Dendritic cell treated with granulocyte-macrophage colony-stimulating factor and Interleukin-4, amounts not matched to agents 40 ng/mL and 50 ng/mL, for 4 days (primary cell): ENCODE results near the gene GJC2.

Experiments
- H3K27ac Mint-ChIP-seq: one replicate; pipeline ENCODE4 v1.8.0; 2022; ENCODE audit warnings: mild to moderate bottlenecking, mixed read lengths
- H3K27me3 Mint-ChIP-seq: one replicate; pipeline ENCODE4 v1.8.0; 2022; ENCODE audit warnings: mild to moderate bottlenecking, mixed read lengths
- H3K36me3 Mint-ChIP-seq: one replicate; pipeline ENCODE4 v1.8.0; 2022; ENCODE audit warnings: low read depth, mixed read lengths
- H3K4me1 Mint-ChIP-seq: one replicate; pipeline ENCODE4 v1.8.0; 2022; ENCODE audit warnings: low read depth, mixed read lengths
- H3K4me3 Mint-ChIP-seq: one replicate; pipeline ENCODE4 v1.8.0; 2022; ENCODE audit warnings: mild to moderate bottlenecking, moderate library complexity, mixed read lengths
- H3K9me3 Mint-ChIP-seq: one replicate; pipeline ENCODE4 v1.8.0; 2022; ENCODE audit warnings: mixed read lengths
- intact Hi-C: fragments of 100-400 bp; cut with micrococcal nuclease; formaldehyde crosslinking; loops from one replicate; pipeline ENCODE4 v1.15.0; 2022

Gene GJC2

DNA sequence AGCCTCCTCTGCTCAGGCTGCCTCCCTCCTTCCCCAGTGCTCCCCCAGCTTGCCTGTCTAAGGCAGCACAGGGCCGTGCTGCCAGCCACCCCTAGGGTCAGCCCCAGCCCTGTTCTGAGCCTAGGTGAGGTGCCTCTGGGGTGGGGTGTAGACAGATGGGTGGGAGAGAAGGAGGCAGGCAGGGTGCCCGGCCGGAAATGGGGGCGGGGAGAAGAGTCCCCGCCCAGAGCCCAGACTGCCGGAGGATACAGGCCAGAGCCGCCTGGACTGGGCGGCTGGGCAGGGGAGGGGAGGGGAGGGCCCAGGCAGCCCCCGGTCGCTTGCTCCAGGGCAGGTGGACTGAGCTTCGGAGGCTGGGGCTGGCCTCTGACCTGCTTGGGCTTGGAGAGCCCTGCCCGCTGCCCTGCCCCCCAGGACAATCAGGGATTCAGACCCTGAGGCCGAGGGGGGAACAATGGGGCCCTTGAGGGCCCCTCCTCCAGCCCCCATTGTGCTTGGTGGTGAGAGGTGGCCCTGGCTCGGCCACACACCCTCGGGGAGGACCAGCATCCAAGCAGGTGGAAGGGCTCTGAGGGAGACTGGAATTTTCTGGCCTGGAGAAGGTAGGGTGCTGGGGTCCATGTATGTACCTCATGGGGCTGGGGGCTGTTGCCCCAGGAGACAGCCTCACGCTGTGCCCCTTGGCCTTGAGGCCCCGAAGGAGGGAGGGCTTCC, at the start of gene GJC2:
TSS of gene GJC2 (plus strand) at position 525 of the 714 bp plus-strand sequence. CDS start 7,829 bp downstream, outside the sequence.
- no peak within 1 kb of the TSS for H3K27ac Mint-ChIP-seq
- peaks cover 65% of the 10 kb centered on the region for H3K36me3 Mint-ChIP-seq
- no peaks in the 10 kb centered on the region for H3K9me3 Mint-ChIP-seq
- no peaks in the 10 kb centered on the region for H3K4me1 Mint-ChIP-seq
- intact Hi-C loops, result no loop called here
- no peaks in the 10 kb centered on the region for H3K27me3 Mint-ChIP-seq
- H3K4me3 Mint-ChIP-seq, result no peak within 1 kb of the TSS

- H3K9me3 Mint-ChIP-seq, result no peaks in the 10 kb centered on the region
- intact Hi-C loops, result loop anchor here (10.0 kb wide), 2 partner anchors 304 to 384 kb away; partner anchors contain the start of genes RNF187 and TRIM11
- H3K4me3 Mint-ChIP-seq, result no peak overlapping the region
- H3K4me1 Mint-ChIP-seq, result peaks cover 82% of the 10 kb centered on the region
- peaks cover 68% of the 10 kb centered on the region for H3K36me3 Mint-ChIP-seq
- no peaks in the 10 kb centered on the region for H3K27me3 Mint-ChIP-seq
- peak overlapping the region; percentile 89 for H3K27ac Mint-ChIP-seq
Measured at GRCh38 chr1:228100822-228101613, 48.7 kb upstream of the GJC2 start.

- intact Hi-C loops, result loop anchor here (10.0 kb wide), 2 partner anchors 303 to 383 kb away; partner anchors contain the start of genes RNF187 and TRIM11
- H3K27me3 Mint-ChIP-seq, result no peaks in the 10 kb centered on the region
Measured at GRCh38 chr1:228101614-228101993, 48.1 kb upstream of the GJC2 start.

DNA sequence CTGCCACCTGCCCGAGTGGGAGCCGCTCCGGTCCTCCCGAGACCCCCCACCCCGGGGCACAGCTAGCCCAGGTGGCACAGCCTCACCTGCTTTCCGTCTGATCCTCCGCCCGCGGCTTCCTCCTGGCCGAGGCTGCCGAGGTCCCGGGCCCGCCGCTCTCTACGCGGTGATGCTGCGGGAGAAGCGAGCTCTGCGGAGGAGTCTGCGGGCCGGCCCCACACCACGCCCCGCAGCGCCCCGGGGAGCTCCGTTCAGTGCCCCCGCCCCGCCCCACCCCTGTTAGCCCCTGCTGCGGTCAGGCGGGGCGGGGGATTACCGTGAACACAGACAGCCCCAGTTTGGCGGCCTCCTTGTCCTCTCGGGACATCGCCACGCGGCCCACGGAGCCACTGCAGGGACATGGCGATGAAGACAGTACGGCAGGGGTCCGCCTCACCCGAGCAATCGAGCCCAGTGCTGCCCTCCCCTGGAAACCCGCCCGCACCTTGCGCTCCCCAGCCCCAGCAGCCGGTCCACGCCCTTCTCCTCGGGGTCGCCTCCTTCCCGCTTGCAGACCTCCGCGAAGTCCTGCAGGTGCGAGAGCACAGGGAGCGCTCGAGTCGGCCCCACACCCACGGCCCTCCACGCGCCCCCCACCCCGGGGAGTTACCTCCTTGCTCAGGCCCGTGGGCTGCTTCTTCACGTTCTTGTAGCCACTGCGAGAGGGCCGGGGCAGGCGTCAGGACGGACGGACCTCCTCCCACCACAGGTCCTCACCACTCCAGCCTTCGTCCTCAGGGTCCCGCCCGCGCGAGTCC, 47.5 kb upstream of the GJC2 start:
- peak overlapping the region; percentile 89 for H3K27ac Mint-ChIP-seq
- peaks cover 68% of the 10 kb centered on the region for H3K36me3 Mint-ChIP-seq
- no peaks in the 10 kb centered on the region for H3K27me3 Mint-ChIP-seq
- H3K9me3 Mint-ChIP-seq, result no peaks in the 10 kb centered on the region
- H3K4me3 Mint-ChIP-seq, result peak overlapping the region; percentile 96
- peaks cover 77% of the 10 kb centered on the region for H3K4me1 Mint-ChIP-seq
- intact Hi-C loops, result loop anchor here (2.0 to 10.0 kb wide), 3 partner anchors 17 to 383 kb away; partner anchors contain the start of genes RNF187 and TRIM11

More at GRCh38 chr1:228101614-228101993, 48.1 kb upstream of the GJC2 start:
- peaks cover 68% of the 10 kb centered on the region for H3K36me3 Mint-ChIP-seq
- peak overlapping the region; percentile 89 for H3K27ac Mint-ChIP-seq
- H3K4me3 Mint-ChIP-seq, result peak overlapping the region; percentile 96
- peaks cover 81% of the 10 kb centered on the region for H3K4me1 Mint-ChIP-seq
- no peaks in the 10 kb centered on the region for H3K9me3 Mint-ChIP-seq

DNA sequence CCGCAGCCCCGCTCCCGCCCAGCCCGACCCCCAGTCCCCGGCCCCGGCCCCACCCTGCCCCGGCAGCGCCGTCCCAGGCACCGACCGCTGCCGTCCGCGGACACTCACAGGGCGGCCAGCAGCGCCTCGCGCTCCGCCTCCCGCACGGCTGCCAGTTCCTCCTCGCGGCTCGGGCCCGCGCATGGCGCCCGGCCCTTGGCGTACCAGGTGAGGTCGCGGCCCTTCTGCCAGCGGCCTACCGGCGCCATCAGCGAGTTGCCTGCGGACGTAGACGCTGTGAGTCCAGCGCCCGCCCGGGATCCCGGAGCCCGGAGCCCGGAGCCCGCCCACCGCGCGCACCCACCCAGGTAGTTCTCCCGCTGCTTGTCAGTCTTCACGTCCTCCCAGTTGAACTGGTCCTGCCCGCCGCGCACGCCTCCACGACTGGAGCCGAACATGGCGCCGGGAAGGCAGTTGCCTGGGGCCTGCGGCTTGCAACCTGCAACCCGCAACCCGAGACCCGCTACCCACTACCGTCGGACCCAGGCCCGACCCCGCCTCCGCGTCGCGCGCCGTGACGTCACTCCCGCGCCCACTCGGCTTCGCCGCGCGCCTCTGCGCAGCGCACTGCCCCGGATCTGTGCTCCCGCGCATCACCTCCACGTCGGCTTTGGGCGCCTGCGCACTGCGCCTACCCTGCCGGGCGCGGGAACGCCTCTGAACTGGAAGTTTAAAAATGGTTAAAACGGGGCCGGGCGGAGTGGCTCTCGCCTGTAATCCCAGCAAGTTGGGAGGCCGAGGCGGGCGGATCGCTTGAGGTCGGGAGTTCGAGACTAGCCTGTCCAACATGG, 46.7 kb upstream of the GJC2 start, which contains the start of gene C1orf35:
TSS of gene C1orf35 (minus strand) at position 535 of the 830 bp plus-strand sequence. CDS start at position 437, 98 bp downstream.
- Mint-ChIP-seq H3K9me3 (no peaks in the 10 kb centered on the region), H3K27ac (peak within 1 kb of the TSS; percentile 89), H3K36me3 (peaks cover 65% of the 10 kb centered on the region), H3K4me3 (peak within 1 kb of the TSS; percentile 96), H3K27me3 (no peaks in the 10 kb centered on the region), H3K4me1 (peaks cover 77% of the 10 kb centered on the region)
- intact Hi-C loops, result loop anchor here (2.0 to 10.0 kb wide), 3 partner anchors 18 to 382 kb away; partner anchors contain the start of genes RNF187 and TRIM11

DNA sequence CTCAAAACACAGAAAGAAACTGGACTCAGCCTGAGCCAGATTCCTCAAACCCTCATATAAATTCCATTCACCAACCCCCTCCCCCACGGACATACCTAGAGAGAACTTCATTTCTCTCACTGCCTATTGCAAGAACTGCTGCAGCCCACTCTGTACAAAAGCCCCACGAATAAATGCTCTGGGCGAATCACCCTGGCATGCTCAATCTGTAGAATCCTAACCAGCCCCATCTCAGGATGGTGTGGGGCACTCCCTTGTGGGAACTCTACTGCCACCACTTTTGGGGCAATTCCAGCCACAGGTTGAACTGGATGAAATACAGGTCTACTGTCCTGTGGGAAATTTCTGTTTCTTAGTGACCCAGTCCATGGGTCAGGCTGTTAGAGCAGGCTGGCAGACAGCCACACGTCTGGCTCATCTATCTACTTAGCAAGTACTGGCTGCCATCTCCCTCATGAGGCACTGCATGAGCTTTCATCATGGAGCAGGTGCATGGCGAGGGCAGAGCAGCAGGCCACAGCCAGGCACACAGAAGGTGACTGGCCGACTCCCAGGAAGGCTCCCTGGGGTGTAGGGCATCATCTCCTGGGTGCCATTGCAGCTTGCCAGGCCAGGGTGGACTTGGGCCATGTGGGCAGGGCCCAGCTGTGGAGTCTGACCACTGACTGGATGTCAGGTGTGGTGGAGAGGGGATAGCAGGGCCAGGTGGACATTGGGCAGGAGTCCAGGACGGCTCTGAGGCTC, 45.0 kb upstream of the GJC2 start:
- H3K4me1 Mint-ChIP-seq, result peaks cover 78% of the 10 kb centered on the region
- peak overlapping the region; percentile 39 for H3K4me3 Mint-ChIP-seq
- peaks cover 59% of the 10 kb centered on the region for H3K36me3 Mint-ChIP-seq
- no peaks in the 10 kb centered on the region for H3K27me3 Mint-ChIP-seq
- peak overlapping the region; percentile 89 for H3K27ac Mint-ChIP-seq
- intact Hi-C loops, result loop anchor here (10.0 kb wide), 2 partner anchors 300 to 380 kb away; partner anchors contain the start of genes RNF187 and TRIM11
- no peaks in the 10 kb centered on the region for H3K9me3 Mint-ChIP-seq

DNA sequence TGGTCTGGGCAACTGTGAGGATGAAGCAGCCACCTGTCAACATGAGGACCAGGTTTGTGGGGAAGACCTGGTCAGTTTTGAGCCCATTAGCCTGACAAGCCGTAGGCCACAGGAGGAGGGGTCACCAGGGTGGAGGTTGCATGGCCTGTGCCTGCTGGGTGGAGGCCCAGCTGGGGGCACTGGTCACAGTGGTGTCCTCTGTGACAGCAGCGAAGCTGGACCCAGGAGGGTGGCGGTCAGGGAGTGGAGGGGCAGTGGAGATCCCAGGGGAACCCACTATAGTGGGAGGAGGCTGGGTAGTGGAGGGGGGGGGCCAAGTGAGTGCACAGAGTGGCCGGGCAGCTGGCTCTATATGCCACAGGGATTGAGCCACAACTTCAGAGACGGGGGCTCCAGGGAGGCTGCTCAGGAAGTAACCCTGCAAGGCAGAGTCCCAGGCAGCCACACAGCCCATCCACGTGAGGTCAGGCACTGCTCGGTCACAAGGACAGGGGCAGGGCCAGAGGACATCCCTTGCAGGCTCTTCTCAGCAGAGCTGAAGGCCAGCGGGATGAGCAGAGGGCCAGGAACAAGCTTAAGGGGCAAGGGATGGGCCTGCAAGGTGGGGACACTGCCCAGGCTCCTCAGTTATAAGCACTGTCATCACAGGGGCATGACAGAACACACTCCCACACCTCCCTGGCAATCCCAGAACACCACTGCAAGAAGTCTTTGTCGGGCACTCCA, 44.3 kb upstream of the GJC2 start:
- Mint-ChIP-seq H3K4me1 (peaks cover 79% of the 10 kb centered on the region), H3K27ac (peak overlapping the region; percentile 89), H3K9me3 (no peaks in the 10 kb centered on the region), H3K36me3 (peaks cover 55% of the 10 kb centered on the region), H3K4me3 (no peak overlapping the region), H3K27me3 (no peaks in the 10 kb centered on the region)
- intact Hi-C loops, result loop anchor here (10.0 kb wide), 2 partner anchors 299 to 379 kb away; partner anchors contain the start of genes RNF187 and TRIM11

- H3K27me3 Mint-ChIP-seq, result no peaks in the 10 kb centered on the region
- H3K4me3 Mint-ChIP-seq, result no peak overlapping the region
- intact Hi-C loops, result loop anchor here (10.0 kb wide), 2 partner anchors 299 to 379 kb away; partner anchors contain the start of genes RNF187 and TRIM11
- peaks cover 47% of the 10 kb centered on the region for H3K36me3 Mint-ChIP-seq
- peak overlapping the region; percentile 89 for H3K27ac Mint-ChIP-seq
- no peaks in the 10 kb centered on the region for H3K9me3 Mint-ChIP-seq
- peaks cover 76% of the 10 kb centered on the region for H3K4me1 Mint-ChIP-seq
Measured at GRCh38 chr1:228105996-228106799, 43.5 kb upstream of the GJC2 start.

DNA sequence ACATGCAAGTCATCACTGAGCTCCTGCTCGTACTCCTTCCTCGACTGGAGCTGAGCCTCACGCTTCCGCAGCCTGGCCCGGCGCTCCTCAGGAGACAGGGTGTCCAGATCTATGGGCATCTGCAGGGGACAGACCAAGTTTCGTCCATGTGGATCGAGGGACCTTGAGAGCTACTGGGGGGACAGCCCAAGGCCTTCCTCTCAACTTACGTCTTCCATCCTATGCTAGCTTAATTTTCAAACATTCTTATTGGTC, 43.0 kb upstream of the GJC2 start:
- H3K4me1 Mint-ChIP-seq, result peaks cover 71% of the 10 kb centered on the region
- H3K27ac Mint-ChIP-seq, result no peak overlapping the region
- H3K4me3 Mint-ChIP-seq, result no peak overlapping the region
- H3K9me3 Mint-ChIP-seq, result no peaks in the 10 kb centered on the region
- intact Hi-C loops, result loop anchor here (10.0 kb wide), 2 partner anchors 298 to 378 kb away; partner anchors contain the start of genes RNF187 and TRIM11
- no peaks in the 10 kb centered on the region for H3K27me3 Mint-ChIP-seq
- peaks cover 43% of the 10 kb centered on the region for H3K36me3 Mint-ChIP-seq

- H3K36me3 Mint-ChIP-seq, result peaks cover 43% of the 10 kb centered on the region
- peak overlapping the region; percentile 90 for H3K27ac Mint-ChIP-seq
- intact Hi-C loops, result loop anchor here (2.0 to 10.0 kb wide), 3 partner anchors 25 to 377 kb away; partner anchors contain the start of genes ARF1, RNF187 and TRIM11
- H3K9me3 Mint-ChIP-seq, result no peaks in the 10 kb centered on the region
- H3K4me3 Mint-ChIP-seq, result peak overlapping the region; percentile 92
- peaks cover 62% of the 10 kb centered on the region for H3K4me1 Mint-ChIP-seq
- no peaks in the 10 kb centered on the region for H3K27me3 Mint-ChIP-seq
Measured at GRCh38 chr1:228107636-228108035, 42.1 kb upstream of the GJC2 start.

- H3K4me3 Mint-ChIP-seq, result peak overlapping the region; percentile 92
- no peaks in the 10 kb centered on the region for H3K27me3 Mint-ChIP-seq
- peak overlapping the region; percentile 90 for H3K27ac Mint-ChIP-seq
- peaks cover 43% of the 10 kb centered on the region for H3K36me3 Mint-ChIP-seq
- peaks cover 62% of the 10 kb centered on the region for H3K4me1 Mint-ChIP-seq
- intact Hi-C loops, result loop anchor here (2.0 to 10.0 kb wide), 3 partner anchors 25 to 377 kb away; partner anchors contain the start of genes ARF1, RNF187 and TRIM11
- no peaks in the 10 kb centered on the region for H3K9me3 Mint-ChIP-seq
Measured at GRCh38 chr1:228108055-228108690, 41.6 kb upstream of the GJC2 start.
